ENCODE measurements around the gene MAFG. TPM values are rescaled to one million over a fixed set of nuclear protein-coding genes. Genes with fewer than 3 reads are reported as not detected.
A peak's percentile ranks its signal among the peaks of the same experiment; 100 is the strongest.

The MAFG gene
- 10 to 100 TPM; 14.0 to 16.5 TPM for total RNA-seq

GRCh38 chr17:81927653-81928543 is at the start of gene MAFG:
MAFG (minus strand) TSS chr17:81927735; CDS start chr17:81923185, 4,550 bp downstream.
- CTCF ChIA-PET: interaction anchor here (0.9 to 2.9 kb wide), 9 partner anchors 9 to 94 kb away, joined by 3 to 13 read pairs (median 5); partner anchors contain the start of genes ARHGDIA and PYCR1
- DNase-seq (peak; percentile 92), ATAC-seq (peak; percentile 76)
- Mint-ChIP-seq H3K4me1 (ENCODE audit: low read depth) (peaks cover 27% of the 10 kb centered on the region), H3K27ac (peak within 1 kb of the TSS; percentile 86), H3K4me3 (peak within 1 kb of the TSS; percentile 85), H3K36me3 (ENCODE audit: low read depth) (no peaks in the 10 kb centered on the region), H3K9me3 (ENCODE audit: insufficient read depth) (no peaks in the 10 kb centered on the region), H3K27me3 (ENCODE audit: low read depth) (no peaks in the 10 kb centered on the region)
- POLR2A ChIA-PET: interaction anchor here (1.2 to 3.0 kb wide), 6 partner anchors 11 to 265 kb away, joined by 3 to 19 read pairs (median 4); partner anchors contain the start of gene MRPL12

- peak overlapping the region; percentile 98 for H3K27ac Mint-ChIP-seq
- peak overlapping the region; percentile 94 for H3K4me3 Mint-ChIP-seq
- H3K36me3 Mint-ChIP-seq (ENCODE audit: low read depth): peaks cover 12% of the 10 kb centered on the region
- peaks cover 6% of the 10 kb centered on the region for H3K27me3 Mint-ChIP-seq (ENCODE audit: low read depth)
- ATAC-seq (no peak), DNase-seq (no peak)
- POLR2A ChIA-PET: interaction anchor here (0.6 to 1.4 kb wide), 5 partner anchors 9 to 139 kb away, joined by 3 to 7 read pairs (median 3); no protein-coding TSS in a partner anchor
- peaks cover 41% of the 10 kb centered on the region for H3K4me1 Mint-ChIP-seq (ENCODE audit: low read depth)
- CTCF ChIA-PET: interaction anchor here (1.1 to 1.5 kb wide), 2 partner anchors 14 to 17 kb away, joined by 3 to 7 read pairs; no protein-coding TSS in a partner anchor
- H3K9me3 Mint-ChIP-seq (ENCODE audit: insufficient read depth): peaks cover 3% of the 10 kb centered on the region
These were observed 49.0 kb upstream of the MAFG start for GRCh38 chr17:81976332-81977210.

- ATAC-seq: no peak
- H3K27me3 Mint-ChIP-seq (ENCODE audit: low read depth): peaks cover 6% of the 10 kb centered on the region
- H3K36me3 Mint-ChIP-seq (ENCODE audit: low read depth): no peaks in the 10 kb centered on the region
- POLR2A ChIA-PET: no interaction called here
- H3K9me3 Mint-ChIP-seq (ENCODE audit: insufficient read depth): peaks cover 3% of the 10 kb centered on the region
- H3K4me3 Mint-ChIP-seq: no peak overlapping the region
- CTCF ChIA-PET: no interaction called here
- DNase-seq: no peak
- H3K4me1 Mint-ChIP-seq (ENCODE audit: low read depth): peaks cover 18% of the 10 kb centered on the region
- no peak overlapping the region for H3K27ac Mint-ChIP-seq
These were observed 45.9 kb upstream of the MAFG start for GRCh38 chr17:81973432-81973831.

- H3K36me3 Mint-ChIP-seq (ENCODE audit: low read depth): no peaks in the 10 kb centered on the region
- ATAC-seq (no peak), DNase-seq (no peak)
- peaks cover 19% of the 10 kb centered on the region for H3K4me1 Mint-ChIP-seq (ENCODE audit: low read depth)
- peaks cover 1% of the 10 kb centered on the region for H3K9me3 Mint-ChIP-seq (ENCODE audit: insufficient read depth)
- no peak overlapping the region for H3K27ac Mint-ChIP-seq
- H3K27me3 Mint-ChIP-seq (ENCODE audit: low read depth): peaks cover 7% of the 10 kb centered on the region
- no peak overlapping the region for H3K4me3 Mint-ChIP-seq
- CTCF ChIA-PET: interaction anchor here (1.9 kb wide), 1 partner anchor 10 kb away, joined by 9 read pairs; no protein-coding TSS in a partner anchor
- POLR2A ChIA-PET: no interaction called here
These were observed 41.6 kb upstream of the MAFG start for GRCh38 chr17:81968850-81969812.

GRCh38 chr17:81968396-81968745 is 40.8 kb upstream of the MAFG start:
- POLR2A ChIA-PET: interaction anchor here (1.3 to 1.9 kb wide), 2 partner anchors 8 to 51 kb away, joined by 4 to 7 read pairs; no protein-coding TSS in a partner anchor
- Mint-ChIP-seq H3K4me1 (ENCODE audit: low read depth) (peaks cover 19% of the 10 kb centered on the region), H3K4me3 (peak overlapping the region; percentile 49), H3K36me3 (ENCODE audit: low read depth) (no peaks in the 10 kb centered on the region), H3K27me3 (ENCODE audit: low read depth) (peaks cover 15% of the 10 kb centered on the region), H3K9me3 (ENCODE audit: insufficient read depth) (no peaks in the 10 kb centered on the region), H3K27ac (peak overlapping the region; percentile 80)
- DNase-seq (no peak), ATAC-seq (no peak)
- CTCF ChIA-PET: interaction anchor here (1.3 to 1.9 kb wide), 2 partner anchors 9 to 238 kb away, joined by 3 to 9 read pairs; no protein-coding TSS in a partner anchor

GRCh38 chr17:81967533-81968395 is 40.2 kb upstream of the MAFG start:
- Mint-ChIP-seq H3K36me3 (ENCODE audit: low read depth) (no peaks in the 10 kb centered on the region), H3K27ac (peak overlapping the region; percentile 80), H3K9me3 (ENCODE audit: insufficient read depth) (no peaks in the 10 kb centered on the region), H3K4me3 (peak overlapping the region; percentile 49), H3K27me3 (ENCODE audit: low read depth) (peaks cover 19% of the 10 kb centered on the region), H3K4me1 (ENCODE audit: low read depth) (peaks cover 19% of the 10 kb centered on the region)
- ChIA-PET CTCF (interaction anchor here (1.0 to 1.9 kb wide), 4 partner anchors 8 to 239 kb away, joined by 3 to 9 read pairs (median 4); partner anchors contain the start of genes CENPX and LRRC45), POLR2A (interaction anchor here (1.3 to 1.9 kb wide), 2 partner anchors 9 to 50 kb away, joined by 4 to 7 read pairs; no protein-coding TSS in a partner anchor)
- ATAC-seq (peak; percentile 98), DNase-seq (peak; percentile 95)

GRCh38 chr17:81967244-81967532 is 39.7 kb upstream of the MAFG start:
- H3K27ac Mint-ChIP-seq: peak overlapping the region; percentile 52
- ChIA-PET POLR2A (interaction anchor here (1.3 to 1.9 kb wide), 2 partner anchors 9 to 50 kb away, joined by 4 to 7 read pairs; no protein-coding TSS in a partner anchor), CTCF (interaction anchor here (1.0 to 1.9 kb wide), 4 partner anchors 8 to 239 kb away, joined by 3 to 9 read pairs (median 4); partner anchors contain the start of genes CENPX and LRRC45)
- no peaks in the 10 kb centered on the region for H3K9me3 Mint-ChIP-seq (ENCODE audit: insufficient read depth)
- H3K4me3 Mint-ChIP-seq: peak overlapping the region; percentile 22
- DNase-seq (no peak), ATAC-seq (peak; percentile 4)
- H3K27me3 Mint-ChIP-seq (ENCODE audit: low read depth): peaks cover 24% of the 10 kb centered on the region
- H3K4me1 Mint-ChIP-seq (ENCODE audit: low read depth): peaks cover 21% of the 10 kb centered on the region
- no peaks in the 10 kb centered on the region for H3K36me3 Mint-ChIP-seq (ENCODE audit: low read depth)

GRCh38 chr17:81966343-81967243 is 39.1 kb upstream of the MAFG start:
- no peak overlapping the region for H3K27ac Mint-ChIP-seq
- ChIA-PET CTCF (interaction anchor here (1.0 to 1.4 kb wide), 3 partner anchors 53 to 64 kb away, joined by 3 to 5 read pairs (median 4); partner anchors contain the start of genes CENPX and LRRC45), POLR2A (interaction anchor here (1.1 to 1.9 kb wide), 2 partner anchors 10 to 12 kb away, joined by 3 to 7 read pairs; no protein-coding TSS in a partner anchor)
- H3K4me1 Mint-ChIP-seq (ENCODE audit: low read depth): peaks cover 23% of the 10 kb centered on the region
- peaks cover 26% of the 10 kb centered on the region for H3K27me3 Mint-ChIP-seq (ENCODE audit: low read depth)
- no peaks in the 10 kb centered on the region for H3K36me3 Mint-ChIP-seq (ENCODE audit: low read depth)
- no peak overlapping the region for H3K4me3 Mint-ChIP-seq
- ATAC-seq: no peak
- no peaks in the 10 kb centered on the region for H3K9me3 Mint-ChIP-seq (ENCODE audit: insufficient read depth)
- no peak for DNase-seq

GRCh38 chr17:81964081-81964849 is 36.7 kb upstream of the MAFG start:
- Mint-ChIP-seq H3K27me3 (ENCODE audit: low read depth) (peaks cover 26% of the 10 kb centered on the region), H3K4me3 (no peak overlapping the region), H3K27ac (no peak overlapping the region), H3K9me3 (ENCODE audit: insufficient read depth) (no peaks in the 10 kb centered on the region), H3K36me3 (ENCODE audit: low read depth) (no peaks in the 10 kb centered on the region), H3K4me1 (ENCODE audit: low read depth) (peaks cover 23% of the 10 kb centered on the region)
- no peak for DNase-seq
- ChIA-PET POLR2A (no interaction called here), CTCF (interaction anchor here (0.6 to 2.3 kb wide), 2 partner anchors 57 to 71 kb away, joined by 3 to 20 read pairs; partner anchors contain the start of genes CENPX and LRRC45)
- no peak for ATAC-seq

All from activated CD8-positive, alpha-beta T cell treated with anti-CD3 and anti-CD28 coated beads, Interleukin-2, amount 10 ng/mL, durations not matched to agents 7 days and 5 days (primary cell).